Measurements from ENCODE around the gene GRK3.

- no peak for TF ChIP-seq CTCF (IDR thresholded peaks at IDR 0.05)
- no peak for TF ChIP-seq POLR2A (IDR thresholded peaks at IDR 0.05)
Measured at GRCh38 chr22:25747245-25747944, 182.9 kb downstream of the GRK3 start.

All from thyroid gland (tissue), 4 donors.